HepG2 (cell line): Measurements from ENCODE around the gene SLC4A9. TPM values are rescaled to one million over a fixed set of nuclear protein-coding genes. Genes with fewer than 3 reads are reported as not detected.
A peak's percentile ranks its signal among the peaks of the same experiment; 100 is the strongest.

Source experiments
- ATAC-seq: fragments of 200-7000 bp; cut with Tn5 transposase; 3 replicates; pipeline ENCODE4 v1.9.1; 2020; ENCODE audit warnings: mild to moderate bottlenecking, moderate library complexity
- BruUV-seq: library from RNA; stranded (reverse); fragments of 400-500 nt; replicated peaks from 2 replicates; lab custom pipeline; 2021; lab: Mats Ljungman, UMichigan
- CTCF ChIA-PET: fragments of 300-600 bp; formaldehyde crosslinking; extraction: SDS; loops from one replicate; lab custom pipeline; 2021; ENCODE audit warnings: low total read pairs, inconsistent platforms, low intra/inter-chr PET ratio; lab: Yijun Ruan, JAX
- POLR2A ChIA-PET: fragments of 350-600 bp; sonication (Branson Sonifier 250); formaldehyde crosslinking; loops from one replicate; lab custom pipeline; 2020; ENCODE audit warnings: antibody characterized with exemption, inconsistent platforms; lab: Yijun Ruan, JAX
- DNase-seq: peaks from one replicate; pipeline ENCODE4 v3.0.0-alpha.2; 2015; ENCODE audit warnings: low spot score
- FAIRE-seq: peaks from 3 replicates; lab custom pipeline; 2011; peaks lifted over from hg19 to GRCh38; lab: Jason Lieb, UNC
- H2AFZ ChIP-seq: one replicate; pipeline ENCODE4 v1.6.1; 2011; ENCODE audit warnings: low read length, inconsistent platforms
- H3K27ac ChIP-seq: fragments of 300-600 bp; 3 replicates; pipeline ENCODE4 v1.8.0; 2011; ENCODE audit warnings: mixed run types, mild to moderate bottlenecking, mixed read lengths, low read length, inconsistent platforms; ENCODE audit not compliant: insufficient read depth; ENCODE audit errors: extremely low read length
- H3K27me3 ChIP-seq, 2 experiments: fragments of 200-600 bp in 1 of 2; 2 replicates in 1 of 2; 3 replicates in 1 of 2; pipeline versions ENCODE4 v1.6.0 to v1.8.0; 2011; ENCODE audit warnings: low read length in 2 of 2, mild to moderate bottlenecking in 2 of 2, moderate library complexity in 2 of 2, inconsistent platforms in 1 of 2; ENCODE audit not compliant: insufficient read depth in 2 of 2, control insufficient read depth in 1 of 2
- H3K36me3 ChIP-seq, 2 experiments: fragments of 200-600 bp in 1 of 2; replicated peaks in 1 of 2; 2 replicates in 1 of 2; 3 replicates in 1 of 2; pipeline versions ENCODE4 v1.5.1 to v1.8.0; 2011; ENCODE audit warnings: low read length in 2 of 2, inconsistent platforms in 1 of 2; ENCODE audit not compliant: insufficient read depth in 2 of 2, control insufficient read depth in 1 of 2
- H3K4me1 ChIP-seq: 2 replicates; pipeline ENCODE4 v1.5.1; 2012; ENCODE audit warnings: low read length, inconsistent platforms; ENCODE audit not compliant: insufficient read depth
- H3K4me2 ChIP-seq: 2 replicates; pipeline ENCODE4 v1.6.0; 2011; ENCODE audit warnings: low read depth, low read length, inconsistent platforms
- H3K4me3 ChIP-seq, 3 experiments: fragments of 200-600 bp in 1 of 3; sonication (generic), shearing (Covaris generic) in 1 of 3; replicated peaks in 1 of 3; 2 replicates each; pipeline ENCODE4 v1.5.1; 2011 to 2016; ENCODE audit warnings: low read length in 3 of 3, inconsistent platforms in 2 of 3, low read depth in 2 of 3, mild to moderate bottlenecking in 2 of 3, control low read depth in 1 of 3, mixed read lengths in 1 of 3; ENCODE audit not compliant: insufficient read depth in 1 of 3
- H3K79me2 ChIP-seq: one replicate; pipeline ENCODE4 v1.6.1; 2011; ENCODE audit warnings: low read length, inconsistent platforms; ENCODE audit not compliant: insufficient read depth
- H3K9ac ChIP-seq: 2 replicates; pipeline ENCODE4 v1.6.0; 2011; ENCODE audit warnings: mild to moderate bottlenecking, low read depth, low read length, inconsistent platforms; ENCODE audit not compliant: insufficient read depth
- H3K9me3 ChIP-seq: 2 replicates; pipeline ENCODE4 v1.5.1; 2012; ENCODE audit warnings: mild to moderate bottlenecking, low read length
- H4K20me1 ChIP-seq: 2 replicates; pipeline ENCODE4 v1.6.0; 2011; ENCODE audit warnings: inconsistent platforms, mild to moderate bottlenecking, low read length, moderate library complexity; ENCODE audit not compliant: insufficient read depth
- BCL3 ChIP-seq: sonication (generic); formaldehyde crosslinking; IDR thresholded peaks from 2 replicates; pipeline ENCODE4 v1.5.1; 2020; ENCODE audit warnings: mild to moderate bottlenecking, missing genetic modification reagents, moderate library complexity
- EP300 ChIP-seq, 3 experiments: sonication (generic) in 1 of 3; formaldehyde crosslinking in 1 of 3; IDR thresholded peaks; 2 replicates each; pipeline versions ENCODE4 v1.5.1 to v1.6.1; 2011 to 2020; ENCODE audit warnings: low read depth in 2 of 3, low read length in 2 of 3, borderline replicate concordance in 1 of 3, improper control_type of control experiment in 1 of 3, mild to moderate bottlenecking in 1 of 3, missing genetic modification reagents in 1 of 3, moderate library complexity in 1 of 3
- IKZF1 ChIP-seq: fragments of 450-650 bp; IDR thresholded peaks from 2 replicates; pipeline ENCODE4 v1.7.1; 2016
- KLF12 ChIP-seq: sonication (generic); formaldehyde crosslinking; IDR thresholded peaks from 2 replicates; pipeline ENCODE4 v1.4.0; 2020; ENCODE audit warnings: missing genetic modification reagents, borderline replicate concordance
- KLF6 ChIP-seq: IDR thresholded peaks from 2 replicates; pipeline ENCODE4 v1.8.0; 2016; ENCODE audit warnings: missing biosample characterization, missing genetic modification reagents
- MATR3 ChIP-seq: sonication (generic); formaldehyde crosslinking; IDR thresholded peaks from 2 replicates; pipeline ENCODE4 v1.4.0; 2020; ENCODE audit warnings: missing genetic modification reagents
- MED1 ChIP-seq: sonication (generic); formaldehyde crosslinking; IDR thresholded peaks from 2 replicates; pipeline ENCODE4 v1.4.0; 2020; ENCODE audit warnings: missing genetic modification reagents
- MYC ChIP-seq: sonication (generic); formaldehyde crosslinking; IDR thresholded peaks from 2 replicates; pipeline ENCODE4 v1.9.0; 2021; ENCODE audit warnings: missing genetic modification reagents, borderline replicate concordance
- NRL ChIP-seq: sonication (generic); formaldehyde crosslinking; IDR thresholded peaks from 2 replicates; pipeline ENCODE4 v1.5.0; 2020; ENCODE audit warnings: missing genetic modification reagents, mild to moderate bottlenecking, moderate library complexity, borderline replicate concordance
- SAP130 ChIP-seq: IDR thresholded peaks from 2 replicates; pipeline ENCODE4 v1.6.1; 2016; ENCODE audit warnings: low read depth
- TSC22D2 ChIP-seq: sonication (generic); formaldehyde crosslinking; IDR thresholded peaks from 2 replicates; pipeline ENCODE4 v1.5.1; 2020; ENCODE audit warnings: missing genetic modification reagents, mild to moderate bottlenecking, borderline replicate concordance
- YEATS4 ChIP-seq: sonication (generic); formaldehyde crosslinking; IDR thresholded peaks from 2 replicates; pipeline ENCODE4 v1.4.0; 2020; ENCODE audit warnings: missing genetic modification reagents, borderline replicate concordance
- ZFY ChIP-seq: sonication (generic); formaldehyde crosslinking; IDR thresholded peaks from 2 replicates; pipeline ENCODE4 v1.4.0; 2020; ENCODE audit warnings: missing genetic modification reagents
- ZNF326 ChIP-seq: sonication (generic); formaldehyde crosslinking; IDR thresholded peaks from 2 replicates; pipeline ENCODE4 v1.4.0; 2020; ENCODE audit warnings: missing genetic modification reagents, borderline replicate concordance
- ZNF501 ChIP-seq: sonication (generic); formaldehyde crosslinking; IDR thresholded peaks from 2 replicates; pipeline ENCODE4 v1.5.1; 2020; ENCODE audit warnings: mild to moderate bottlenecking, moderate library complexity, missing genetic modification reagents
- ZNF75D ChIP-seq: sonication (generic); formaldehyde crosslinking; IDR thresholded peaks from 2 replicates; pipeline ENCODE4 v1.8.1; 2023; ENCODE audit warnings: missing genetic modification reagents, mild to moderate bottlenecking, borderline replicate concordance
- WGBS: methylation state at CpG from one replicate; pipeline ENCODE4 v1.1.6; 2017; ENCODE audit warnings: low lambda C conversion rate; 5-methylcytosine and 5-hydroxymethylcytosine counted together
- in situ Hi-C: cut with HindIII; loops from 2 replicates; pipeline ENCODE4 v1.10.0; 2017; ENCODE audit warnings: low pct_unique_long_range_greater_than_20kb; ENCODE audit not compliant: extremely low pct_ligation_motif_present
- intact Hi-C: fragments of 100-400 bp; cut with micrococcal nuclease; formaldehyde crosslinking; loops from one replicate; pipeline ENCODE4 v1.10.0; 2022; ENCODE audit not compliant: unreplicated experiment
- polyA plus RNA-seq, 8 experiments: library from polyadenylated mRNA; depleted of rRNA in 3 of 8; stranded (reverse) in 7 of 8; unstranded in 1 of 8; fragments of >200 nt; fragmentation: Illumina TruSeq in 4 of 8; extraction: Trizol in 4 of 8; gene quantifications; 2 replicates each; pipeline versions ENCODE4 v1.2.1 to v1.2.3, GENCODE V29; 2011 to 2016; ENCODE audit warnings: low read depth in 4 of 8, missing spikeins in 1 of 8, mixed read lengths in 1 of 8; ENCODE audit not compliant: insufficient read depth in 1 of 8
- total RNA-seq, 5 experiments: library from RNA; depleted of rRNA; stranded (reverse); fragments of >200 nt; fragmentation: Illumina TruSeq; extraction: Trizol; gene quantifications; 2 replicates each; pipeline ENCODE4 v1.2.3, GENCODE V29; 2016; ENCODE audit warnings: low read depth in 1 of 5
- TF ChIP-seq, protein P1 (sequence below): sonication (generic); formaldehyde crosslinking; IDR thresholded peaks from 2 replicates; pipeline ENCODE4 v1.8.1; 2023; ENCODE audit warnings: missing genetic modification reagents, mild to moderate bottlenecking, borderline replicate concordance
- TF ChIP-seq, protein P2 (sequence below): IDR thresholded peaks from 2 replicates; pipeline ENCODE4 v1.6.1; 2016
- TF ChIP-seq, protein P3 (sequence below): IDR thresholded peaks from 2 replicates; pipeline ENCODE4 v1.6.1; 2016; ENCODE audit warnings: control low read depth

Gene SLC4A9
- total and polyA plus RNA-seq, 2 of the 13 experiments (the other 11 are each of a cell fraction or from before 2014, with no cell fraction given) = not detected

GRCh38 chr5:140402258-140403074 lies 42.5 kb downstream of the SLC4A9 start:
- intact Hi-C loops = loop anchor here (10.0 kb wide), 1 partner anchor 242 kb away; the partner anchor contains the start of genes IK and NDUFA2
- ATAC-seq = peak; percentile 55
- peak overlapping the region; percentile 97 for H3K27ac ChIP-seq
- no peaks in the 10 kb centered on the region for H3K9me3 ChIP-seq
- DNase-seq = peak; percentile 85
- H3K79me2 ChIP-seq = peaks cover 72% of the 10 kb centered on the region
- H2AFZ ChIP-seq = no peak overlapping the region
- H3K9ac ChIP-seq = peak overlapping the region; percentile 98
- H3K4me3 ChIP-seq = peak overlapping the region; percentile 80 to 97 (median 95)
- peaks cover 45% of the 10 kb centered on the region for H4K20me1 ChIP-seq
- ChIA-PET POLR2A (interaction anchor here (0.7 to 2.7 kb wide), 17 partner anchors 9 to 323 kb away, joined by 3 to 14 read pairs (median 4); partner anchors contain the start of genes EIF4EBP3, HARS1, HARS2 and HBEGF), CTCF (no interaction called here)
- WGBS = under 1% methylated on average over 16 of the region's 36 CpGs
- no TSS peak for BruUV-seq
- no peaks in the 10 kb centered on the region; a peak in 1 of 5 replicates for H3K27me3 ChIP-seq
- peak overlapping the region; percentile 75 for H3K4me2 ChIP-seq
- peaks cover 54% of the 10 kb centered on the region for H3K4me1 ChIP-seq
- peaks cover 0 to 2% of the 10 kb centered on the region in 2 experiments; a peak in 1 of 5 replicates for H3K36me3 ChIP-seq
- FAIRE-seq = peak; percentile 65
- in situ Hi-C loops = no loop called here
- TF ChIP-seq IKZF1 (no peak), EP300 (IDR thresholded peaks at IDR 0.05; ENCODE audit: low read depth in 2 of 2, low read length in 2 of 2) (no peak), EP300 (CRISPR knock-in tag; IDR thresholded peaks at IDR 0.05; ENCODE audit: borderline replicate concordance) (no peak), ZNF75D (CRISPR knock-in tag) (no peak), ZNF501 (no peak; the same call in 1 of the 2 replicates), ZFY (CRISPR knock-in tag) (peak; percentile 57), NRL (CRISPR knock-in tag) (no peak), KLF6 (0 out of 2 replicates have a peak, but pooled peaks have one; percentile 64), TSC22D2 (CRISPR knock-in tag) (no peak), MYC (no peak; the same call in 1 of the 2 replicates), ZNF326 (CRISPR knock-in tag) (no peak), BCL3 (CRISPR knock-in tag) (no peak), MATR3 (CRISPR knock-in tag) (no peak), SAP130 (CRISPR knock-in tag) (peak; percentile 77), YEATS4 (peak; percentile 55; the same call in 1 of the 2 replicates), MED1 (CRISPR knock-in tag) (peak; percentile 48), KLF12 (CRISPR knock-in tag) (peak; percentile 66)
- TF ChIP-seq, protein P1, sequence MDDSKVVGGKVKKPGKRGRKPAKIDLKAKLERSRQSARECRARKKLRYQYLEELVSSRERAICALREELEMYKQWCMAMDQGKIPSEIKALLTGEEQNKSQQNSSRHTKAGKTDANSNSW = no peak
- TF ChIP-seq, protein P2, sequence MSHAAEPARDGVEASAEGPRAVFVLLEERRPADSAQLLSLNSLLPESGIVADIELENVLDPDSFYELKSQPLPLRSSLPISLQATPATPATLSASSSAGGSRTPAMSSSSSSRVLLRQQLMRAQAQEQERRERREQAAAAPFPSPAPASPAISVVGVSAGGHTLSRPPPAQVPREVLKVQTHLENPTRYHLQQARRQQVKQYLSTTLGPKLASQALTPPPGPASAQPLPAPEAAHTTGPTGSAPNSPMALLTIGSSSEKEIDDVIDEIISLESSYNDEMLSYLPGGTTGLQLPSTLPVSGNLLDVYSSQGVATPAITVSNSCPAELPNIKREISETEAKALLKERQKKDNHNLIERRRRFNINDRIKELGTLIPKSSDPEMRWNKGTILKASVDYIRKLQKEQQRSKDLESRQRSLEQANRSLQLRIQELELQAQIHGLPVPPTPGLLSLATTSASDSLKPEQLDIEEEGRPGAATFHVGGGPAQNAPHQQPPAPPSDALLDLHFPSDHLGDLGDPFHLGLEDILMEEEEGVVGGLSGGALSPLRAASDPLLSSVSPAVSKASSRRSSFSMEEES (CRISPR knock-in tag) = peak; percentile 24; the same call in 1 of the 2 replicates
- TF ChIP-seq, protein P3, sequence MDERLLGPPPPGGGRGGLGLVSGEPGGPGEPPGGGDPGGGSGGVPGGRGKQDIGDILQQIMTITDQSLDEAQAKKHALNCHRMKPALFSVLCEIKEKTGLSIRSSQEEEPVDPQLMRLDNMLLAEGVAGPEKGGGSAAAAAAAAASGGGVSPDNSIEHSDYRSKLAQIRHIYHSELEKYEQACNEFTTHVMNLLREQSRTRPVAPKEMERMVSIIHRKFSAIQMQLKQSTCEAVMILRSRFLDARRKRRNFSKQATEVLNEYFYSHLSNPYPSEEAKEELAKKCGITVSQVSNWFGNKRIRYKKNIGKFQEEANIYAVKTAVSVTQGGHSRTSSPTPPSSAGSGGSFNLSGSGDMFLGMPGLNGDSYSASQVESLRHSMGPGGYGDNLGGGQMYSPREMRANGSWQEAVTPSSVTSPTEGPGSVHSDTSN (CRISPR knock-in tag) = no peak
